ENCODE measurements around the gene CDK6.

- no peak for TF ChIP-seq CTCF (IDR thresholded peaks at IDR 0.05 in 4 of 5, conservative IDR thresholded peaks at IDR 0.05 in 1 of 5)
- no peak for TF ChIP-seq POLR2A (IDR thresholded peaks at IDR 0.05)
These were observed 227.7 kb downstream of the CDK6 start for GRCh38 chr7:92608380-92609322.
